ENCODE measurements around the gene COL23A1.

DNA sequence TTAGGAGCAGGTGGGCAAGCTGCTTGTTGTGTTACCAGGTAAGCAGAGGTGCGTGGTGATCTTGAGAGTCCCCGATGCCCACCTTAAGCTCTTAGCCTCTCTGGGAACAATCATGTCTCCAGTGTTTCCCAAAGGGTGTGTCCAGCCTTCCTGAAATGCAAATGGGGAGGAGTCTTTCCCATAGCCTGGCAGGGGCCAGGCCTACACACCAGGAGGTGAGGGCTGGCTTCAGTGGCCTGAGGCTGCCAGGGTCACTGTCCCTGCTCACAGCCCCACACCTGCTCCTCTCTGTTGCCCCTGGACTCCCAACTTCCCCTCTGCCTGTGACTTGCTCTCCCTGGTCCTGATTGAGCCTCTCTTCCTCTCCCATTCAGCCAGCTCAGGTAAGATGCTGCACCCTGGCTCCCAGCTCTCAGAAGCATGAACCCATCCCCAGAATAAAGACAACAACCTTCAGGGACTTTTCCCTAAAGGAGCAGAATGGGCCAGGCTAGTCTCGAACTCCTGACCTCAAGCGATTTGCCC, 291.8 kb downstream of the COL23A1 start:
- TF ChIP-seq, protein P1, sequence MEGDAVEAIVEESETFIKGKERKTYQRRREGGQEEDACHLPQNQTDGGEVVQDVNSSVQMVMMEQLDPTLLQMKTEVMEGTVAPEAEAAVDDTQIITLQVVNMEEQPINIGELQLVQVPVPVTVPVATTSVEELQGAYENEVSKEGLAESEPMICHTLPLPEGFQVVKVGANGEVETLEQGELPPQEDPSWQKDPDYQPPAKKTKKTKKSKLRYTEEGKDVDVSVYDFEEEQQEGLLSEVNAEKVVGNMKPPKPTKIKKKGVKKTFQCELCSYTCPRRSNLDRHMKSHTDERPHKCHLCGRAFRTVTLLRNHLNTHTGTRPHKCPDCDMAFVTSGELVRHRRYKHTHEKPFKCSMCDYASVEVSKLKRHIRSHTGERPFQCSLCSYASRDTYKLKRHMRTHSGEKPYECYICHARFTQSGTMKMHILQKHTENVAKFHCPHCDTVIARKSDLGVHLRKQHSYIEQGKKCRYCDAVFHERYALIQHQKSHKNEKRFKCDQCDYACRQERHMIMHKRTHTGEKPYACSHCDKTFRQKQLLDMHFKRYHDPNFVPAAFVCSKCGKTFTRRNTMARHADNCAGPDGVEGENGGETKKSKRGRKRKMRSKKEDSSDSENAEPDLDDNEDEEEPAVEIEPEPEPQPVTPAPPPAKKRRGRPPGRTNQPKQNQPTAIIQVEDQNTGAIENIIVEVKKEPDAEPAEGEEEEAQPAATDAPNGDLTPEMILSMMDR (IDR thresholded peaks at IDR 0.05): no peak
- TF ChIP-seq ZNF423 (CRISPR knock-in tag; IDR thresholded peaks at IDR 0.05) (no peak), JUN (CRISPR knock-in tag; IDR thresholded peaks at IDR 0.05) (no peak)
